Fibroblast of gingiva (primary cell): ENCODE data around the gene FOXN3.

Experiments
- DNase-seq: peaks from one replicate; pipeline ENCODE4 v3.0.0-alpha.2; 2011; ENCODE audit warnings: low read depth

Gene FOXN3

GRCh38 chr14:89430391-89431236, 13.6 kb upstream of the FOXN3 start:
- no peak for DNase-seq

GRCh38 chr14:89429199-89430181, 12.5 kb upstream of the FOXN3 start:
- DNase-seq: peak; percentile 60

GRCh38 chr14:89428546-89429198, 11.6 kb upstream of the FOXN3 start:
- DNase-seq: no peak

- DNase-seq: no peak
Measured at GRCh38 chr14:89428173-89428523, 11.1 kb upstream of the FOXN3 start.

GRCh38 chr14:89427426-89428172, 10.6 kb upstream of the FOXN3 start:
- DNase-seq: no peak

GRCh38 chr14:89425931-89426330, 8.9 kb upstream of the FOXN3 start:
- peak; percentile 96 for DNase-seq

GRCh38 chr14:89424241-89424640, 7.2 kb upstream of the FOXN3 start:
- DNase-seq: no peak

GRCh38 chr14:89422952-89423345, 5.9 kb upstream of the FOXN3 start:
- no peak for DNase-seq

- no peak for DNase-seq
Measured at GRCh38 chr14:89422181-89422951, 5.3 kb upstream of the FOXN3 start.

- DNase-seq: no peak
Measured at GRCh38 chr14:89420502-89420901, 3.5 kb upstream of the FOXN3 start.

- no peak for DNase-seq
Measured at GRCh38 chr14:89419973-89420482, 3.0 kb upstream of the FOXN3 start.

GRCh38 chr14:89418976-89419375, 1.9 kb upstream of the FOXN3 start:
- no peak for DNase-seq

- DNase-seq: no peak
Measured at GRCh38 chr14:89418452-89418851, 1.4 kb upstream of the FOXN3 start.

GRCh38 chr14:89417465-89418225, 612 bp upstream of the FOXN3 start:
- peak; percentile 51 for DNase-seq

GRCh38 chr14:89416002-89416995, 734 bp downstream of the FOXN3 start:
- peak; percentile 100 for DNase-seq

GRCh38 chr14:89415159-89415558, 1.9 kb downstream of the FOXN3 start:
- DNase-seq: peak; percentile 39

- no peak for DNase-seq
Measured at GRCh38 chr14:89411976-89412375, 5.1 kb downstream of the FOXN3 start.

- DNase-seq: no peak
Measured at GRCh38 chr14:89409961-89410360, 7.1 kb downstream of the FOXN3 start.
